Muscle layer of duodenum (tissue), 2 donors: ENCODE results near the gene CDK14.

Experiments
- H3K27ac ChIP-seq: one replicate; pipeline ENCODE4 v1.7.0; 2013; ENCODE audit warnings: mild to moderate bottlenecking, low read length
- H3K27me3 ChIP-seq: one replicate; pipeline ENCODE4 v1.7.0; 2013; ENCODE audit warnings: low read depth, mild to moderate bottlenecking, control low read depth, low read length
- H3K36me3 ChIP-seq, 2 donors: one replicate each; pipeline ENCODE4 v1.7.0; 2013; ENCODE audit warnings: low read length in 2 of 2, control low read depth in 1 of 2, mild to moderate bottlenecking in 1 of 2; ENCODE audit not compliant: insufficient read depth in 2 of 2, control insufficient read depth in 1 of 2
- H3K4me1 ChIP-seq, 2 donors: one replicate each; pipeline ENCODE4 v1.7.0; 2013; ENCODE audit warnings: low read length in 2 of 2, mild to moderate bottlenecking in 2 of 2, control low read depth in 1 of 2, moderate library complexity in 1 of 2; ENCODE audit not compliant: insufficient read depth in 2 of 2, control insufficient read depth in 1 of 2
- H3K4me3 ChIP-seq, 2 donors: one replicate each; pipeline ENCODE4 v1.7.0; 2013; ENCODE audit warnings: low read length in 2 of 2, low read depth in 1 of 2, mild to moderate bottlenecking in 1 of 2
- H3K9me3 ChIP-seq, 2 donors: one replicate each; pipeline ENCODE4 v1.7.0; 2013; ENCODE audit warnings: low read length in 2 of 2, control low read depth in 1 of 2, mild to moderate bottlenecking in 1 of 2; ENCODE audit not compliant: control insufficient read depth in 1 of 2
- donor health status: healthy.

CDK14 gene

DNA sequence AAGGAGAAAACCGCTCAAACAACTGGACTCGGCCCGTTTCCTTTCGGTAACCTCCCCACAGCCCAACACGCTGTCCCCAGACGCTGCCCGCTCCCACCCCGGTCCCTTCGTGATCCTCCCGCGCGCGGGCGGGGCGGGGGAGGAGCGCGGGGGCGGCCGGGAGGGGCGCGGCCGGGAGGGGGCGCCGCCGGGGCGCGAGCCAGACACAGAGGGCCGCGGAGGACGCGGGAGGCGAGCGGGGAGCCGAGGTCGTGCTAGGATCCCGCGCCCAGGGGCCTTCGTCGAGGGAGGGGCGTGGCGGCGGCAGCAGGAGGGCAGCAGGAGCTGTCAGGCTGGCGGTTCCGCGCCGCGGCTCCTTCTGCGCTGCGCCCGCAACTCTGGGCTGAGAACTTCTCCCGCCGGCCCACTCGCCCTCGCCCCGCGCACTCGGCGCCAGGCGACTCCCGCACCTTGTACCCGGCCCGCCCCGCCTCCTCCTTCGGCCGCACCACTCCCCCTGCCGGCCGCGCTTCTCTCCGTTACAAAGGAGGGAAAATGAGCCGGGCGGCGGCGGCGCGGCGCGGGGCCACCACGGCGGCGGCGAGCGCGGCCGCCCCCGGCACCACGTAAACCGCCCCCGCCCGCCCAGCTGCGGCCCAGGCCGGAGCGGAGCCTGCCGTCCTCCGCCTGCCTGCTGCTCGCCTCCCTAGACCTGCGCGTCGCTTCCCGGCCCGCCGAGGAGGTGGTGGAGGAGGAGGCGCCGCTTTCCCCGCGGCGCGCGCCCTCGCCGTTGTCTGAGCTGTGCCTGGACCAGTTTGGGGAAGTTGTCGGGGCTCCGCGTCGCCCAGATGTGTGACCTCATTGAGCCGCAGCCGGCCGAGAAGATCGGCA is at the start of gene CDK14:
CDK14 (plus strand) TSS at position 521 of the 870 bp plus-strand sequence; CDS start at position 828, 307 bp downstream.
- Histone ChIP-seq H3K9me3 (no peaks in the 10 kb centered on the region), H3K27ac (peak within 1 kb of the TSS; percentile 61), H3K4me3 (peak within 1 kb of the TSS; percentile 74 to 92), H3K27me3 (no peaks in the 10 kb centered on the region), H3K4me1 (peaks cover 0 to 5% of the 10 kb centered on the region in 2 donors), H3K36me3 (no peaks in the 10 kb centered on the region)

DNA sequence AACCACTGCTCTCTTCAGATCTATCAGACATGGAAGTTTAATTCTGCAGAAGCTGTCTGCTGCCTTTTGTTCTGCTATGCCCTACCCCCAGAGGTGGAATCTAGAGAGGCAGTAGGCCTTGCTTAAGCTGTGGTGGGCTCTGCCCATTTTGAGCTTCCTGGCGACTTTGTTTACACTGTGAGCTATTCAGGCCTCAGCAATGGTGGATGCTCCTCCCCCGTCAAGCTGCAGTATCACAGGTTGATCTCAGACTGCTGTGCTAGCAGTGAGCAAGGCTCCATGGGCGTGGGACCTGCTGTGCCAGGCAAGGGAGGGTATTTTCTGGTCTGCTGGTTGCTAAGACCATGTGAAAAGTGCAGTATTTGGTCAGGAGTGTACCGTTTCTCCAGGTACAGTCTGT is 45.1 kb upstream of the CDK14 start:
- H3K4me1 ChIP-seq, result no peaks in the 10 kb centered on the region
- H3K27ac ChIP-seq, result no peak overlapping the region
- H3K4me3 ChIP-seq, result no peak overlapping the region
- H3K9me3 ChIP-seq, result no peaks in the 10 kb centered on the region
- H3K36me3 ChIP-seq, result no peaks in the 10 kb centered on the region
- no peaks in the 10 kb centered on the region for H3K27me3 ChIP-seq

DNA sequence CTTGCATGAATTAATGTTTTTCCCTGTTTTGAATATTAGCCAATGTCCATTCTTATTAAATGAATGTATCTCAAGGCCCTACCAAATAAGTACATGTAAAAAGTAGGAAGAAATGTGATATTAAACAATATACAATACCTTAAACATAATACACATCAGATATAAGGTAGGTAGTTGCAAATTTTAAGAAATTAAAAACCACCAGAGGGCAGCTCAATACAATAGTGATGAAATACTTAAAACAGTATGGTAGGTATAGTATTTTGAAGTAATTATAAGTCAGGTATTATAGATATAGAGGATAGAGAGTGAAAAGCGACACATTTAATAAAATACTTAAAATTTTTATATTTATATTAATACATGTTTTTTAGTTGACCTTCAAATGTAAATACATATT is 43.6 kb upstream of the CDK14 start:
- Histone ChIP-seq H3K27me3 (no peaks in the 10 kb centered on the region), H3K9me3 (no peaks in the 10 kb centered on the region), H3K4me3 (no peak overlapping the region), H3K4me1 (no peaks in the 10 kb centered on the region), H3K36me3 (no peaks in the 10 kb centered on the region), H3K27ac (no peak overlapping the region)

- H3K4me1 ChIP-seq, result no peaks in the 10 kb centered on the region
Measured at GRCh38 chr7:90560730-90561129, 35.4 kb upstream of the CDK14 start.

GRCh38 chr7:90563286-90563685 is 32.8 kb upstream of the CDK14 start:
- H3K27me3 ChIP-seq, result no peaks in the 10 kb centered on the region
- no peak overlapping the region for H3K4me3 ChIP-seq
- no peaks in the 10 kb centered on the region for H3K9me3 ChIP-seq
- no peak overlapping the region for H3K27ac ChIP-seq
- H3K4me1 ChIP-seq, result no peaks in the 10 kb centered on the region
- H3K36me3 ChIP-seq, result no peaks in the 10 kb centered on the region

More at GRCh38 chr7:90560730-90561129, 35.4 kb upstream of the CDK14 start:
- Histone ChIP-seq H3K36me3 (no peaks in the 10 kb centered on the region), H3K9me3 (no peaks in the 10 kb centered on the region), H3K27me3 (no peaks in the 10 kb centered on the region), H3K4me3 (no peak overlapping the region), H3K27ac (no peak overlapping the region)

- H3K27ac ChIP-seq, result no peak overlapping the region
- no peak overlapping the region for H3K4me3 ChIP-seq
- H3K36me3 ChIP-seq, result no peaks in the 10 kb centered on the region
- H3K9me3 ChIP-seq, result no peaks in the 10 kb centered on the region
- H3K4me1 ChIP-seq, result no peaks in the 10 kb centered on the region
- no peaks in the 10 kb centered on the region for H3K27me3 ChIP-seq
Measured at GRCh38 chr7:90564455-90564854, 31.7 kb upstream of the CDK14 start.

GRCh38 chr7:90568213-90568612 is 27.9 kb upstream of the CDK14 start:
- H3K9me3 ChIP-seq, result no peaks in the 10 kb centered on the region
- no peaks in the 10 kb centered on the region for H3K36me3 ChIP-seq
- no peak overlapping the region for H3K4me3 ChIP-seq
- H3K4me1 ChIP-seq, result no peaks in the 10 kb centered on the region
- H3K27me3 ChIP-seq, result no peaks in the 10 kb centered on the region
- H3K27ac ChIP-seq, result no peak overlapping the region

GRCh38 chr7:90569368-90569767 is 26.8 kb upstream of the CDK14 start:
- Histone ChIP-seq H3K4me1 (no peaks in the 10 kb centered on the region), H3K4me3 (no peak overlapping the region), H3K27me3 (no peaks in the 10 kb centered on the region), H3K27ac (no peak overlapping the region), H3K9me3 (no peaks in the 10 kb centered on the region), H3K36me3 (no peaks in the 10 kb centered on the region)

DNA sequence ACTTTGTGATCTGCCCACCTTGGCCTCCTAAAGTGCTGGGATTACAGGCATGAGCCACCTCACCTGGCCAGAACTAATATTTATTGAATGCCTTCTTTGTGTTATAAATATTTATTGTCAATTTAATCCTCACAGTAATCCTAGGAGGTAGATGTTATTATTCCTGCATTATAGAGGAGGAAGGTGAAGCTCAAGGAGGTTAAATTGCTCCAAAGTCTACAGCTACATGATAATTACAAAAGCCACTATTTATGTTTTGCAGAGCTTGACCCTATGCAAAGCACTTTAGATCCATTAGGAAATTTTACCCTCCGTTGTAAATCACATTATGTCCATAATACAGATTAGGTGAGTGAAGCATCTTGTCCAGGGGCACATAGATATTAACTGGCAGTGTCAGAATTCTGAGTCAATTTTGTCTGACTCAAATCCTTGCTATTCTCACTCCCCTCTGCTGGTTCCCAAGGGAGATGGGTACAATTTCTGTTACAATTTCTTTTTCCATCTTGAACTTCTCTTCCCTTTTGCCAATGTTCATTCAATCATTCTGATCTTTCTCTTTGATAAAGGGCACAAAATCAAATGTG is 25.7 kb upstream of the CDK14 start:
- no peaks in the 10 kb centered on the region for H3K4me1 ChIP-seq
- no peaks in the 10 kb centered on the region for H3K9me3 ChIP-seq
- H3K27ac ChIP-seq, result no peak overlapping the region
- H3K4me3 ChIP-seq, result no peak overlapping the region
- no peaks in the 10 kb centered on the region for H3K36me3 ChIP-seq
- H3K27me3 ChIP-seq, result no peaks in the 10 kb centered on the region

DNA sequence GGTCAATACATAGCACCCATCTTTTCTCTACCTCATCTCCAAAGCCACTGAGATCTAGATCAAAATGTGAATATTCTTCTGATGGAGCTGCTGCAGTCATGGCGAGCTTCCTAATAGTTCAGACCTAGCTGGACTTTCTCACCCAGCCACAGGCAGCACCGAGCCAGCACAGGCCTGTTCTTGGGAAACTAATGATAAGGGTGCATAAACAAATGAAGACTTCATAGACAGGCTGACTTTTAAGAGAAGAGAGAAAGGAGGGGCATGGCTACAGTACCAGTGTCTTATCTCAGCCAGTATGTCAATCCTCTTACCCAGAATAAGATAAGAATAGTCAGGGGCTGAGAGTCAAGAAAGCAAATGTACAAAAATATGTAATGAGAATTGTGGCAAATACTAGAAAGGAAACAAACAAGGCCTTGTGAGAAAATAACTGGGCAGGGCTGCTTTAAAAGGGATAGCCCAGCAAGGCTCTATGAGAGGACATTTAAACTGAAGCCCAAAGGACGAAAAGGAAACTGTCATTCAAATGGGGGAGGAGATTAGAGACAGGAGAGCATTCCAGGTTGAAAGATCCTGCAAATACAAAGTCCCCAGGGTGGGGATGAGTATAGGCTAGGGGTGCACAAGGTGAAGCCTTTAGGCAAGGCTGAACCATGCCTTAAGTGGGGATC is 21.8 kb upstream of the CDK14 start:
- no peaks in the 10 kb centered on the region for H3K4me1 ChIP-seq
- H3K36me3 ChIP-seq, result no peaks in the 10 kb centered on the region
- H3K9me3 ChIP-seq, result no peaks in the 10 kb centered on the region
- H3K27ac ChIP-seq, result no peak overlapping the region
- no peak overlapping the region for H3K4me3 ChIP-seq
- no peaks in the 10 kb centered on the region for H3K27me3 ChIP-seq

GRCh38 chr7:90574820-90575187 is 21.3 kb upstream of the CDK14 start:
- Histone ChIP-seq H3K9me3 (no peaks in the 10 kb centered on the region), H3K4me3 (no peak overlapping the region), H3K27me3 (no peaks in the 10 kb centered on the region), H3K36me3 (no peaks in the 10 kb centered on the region), H3K27ac (no peak overlapping the region), H3K4me1 (no peaks in the 10 kb centered on the region)
